Activated T-helper 1 cell treated with anti-CD3 and anti-CD28 coated beads, Interleukin-2, amount 50 U/mL, for 16 hours (primary cell): ENCODE data around the gene KRTAP9-8.
"Not testable (repeated sequence)": the region's sequence is repeated elsewhere in the genome, so short reads cannot be mapped to it uniquely, and the experiment has no call there.

Source experiments
- DNase-seq, 2 donors: peaks; one replicate each; pipeline ENCODE4 v3.0.0-alpha.2; 2020; ENCODE audit warnings: low read depth in 1 of 2, low spot score in 1 of 2

The KRTAP9-8 gene

DNA sequence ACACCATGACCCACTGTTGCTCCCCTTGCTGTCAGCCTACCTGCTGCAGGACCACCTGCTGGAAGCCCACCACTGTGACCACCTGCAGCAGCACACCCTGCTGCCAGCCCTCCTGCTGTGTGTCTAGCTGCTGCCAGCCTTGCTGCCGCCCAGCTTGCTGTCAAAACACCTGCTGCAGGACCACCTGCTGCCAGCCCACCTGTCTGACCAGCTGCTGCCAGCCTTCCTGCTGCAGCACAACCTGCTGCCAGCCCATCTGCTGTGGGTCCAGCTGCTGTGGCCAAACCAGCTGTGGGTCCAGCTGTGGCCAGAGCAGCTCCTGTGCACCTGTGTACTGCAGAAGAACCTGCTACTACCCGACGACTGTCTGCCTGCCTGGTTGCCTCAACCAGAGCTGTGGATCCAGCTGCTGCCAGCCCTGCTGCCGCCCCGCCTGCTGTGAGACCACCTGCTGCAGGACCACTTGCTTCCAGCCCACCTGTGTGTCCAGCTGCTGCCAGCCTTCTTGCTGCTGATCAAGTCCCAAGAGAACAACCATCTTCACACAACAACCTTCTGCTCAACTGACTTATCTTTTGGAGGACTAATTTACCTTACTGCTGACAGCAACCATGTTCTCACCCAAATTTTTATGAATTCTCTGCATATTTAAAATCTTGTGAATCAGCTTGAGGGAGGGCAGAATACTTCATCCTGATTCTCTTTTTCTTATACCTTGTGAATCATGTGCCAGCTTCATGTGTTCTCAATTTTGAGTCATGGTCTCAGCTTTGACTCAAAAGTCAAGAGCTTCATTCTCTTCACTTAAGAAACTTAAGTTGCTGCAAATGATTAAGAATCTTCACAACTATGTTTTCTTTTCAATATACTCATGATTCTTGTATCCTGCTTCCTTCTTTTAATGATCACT is 17.8 kb downstream of the KRTAP9-8 start, which contains the start of gene KRTAP9-9:
Gene KRTAP9-9, plus strand, starts transcription at position 4 of the 910 bp plus-strand sequence.
- DNase-seq, result not testable (repeated sequence)

- DNase-seq, result no peak
Measured at GRCh38 chr17:41256291-41256685, 18.5 kb downstream of the KRTAP9-8 start.

DNA sequence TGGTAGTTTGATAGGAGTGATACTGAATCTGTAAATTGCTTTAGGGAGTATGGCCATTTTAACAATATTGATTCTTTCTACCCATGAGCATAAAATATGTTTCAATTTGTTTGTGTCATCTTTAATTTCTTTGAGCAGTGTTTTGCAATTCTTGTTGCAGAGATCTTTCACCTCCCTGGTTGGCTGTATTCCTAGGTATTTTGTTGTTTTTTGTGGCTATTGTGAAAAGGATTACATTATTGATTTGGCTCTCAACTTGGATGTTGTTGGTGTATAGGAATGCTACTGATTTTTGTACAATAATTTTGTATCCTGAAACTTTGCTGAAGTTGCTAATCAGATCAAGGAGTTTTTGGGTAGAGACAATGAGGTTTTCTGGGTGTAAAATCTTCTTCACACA is 20.6 kb downstream of the KRTAP9-8 start:
- DNase-seq, result no peak

DNA sequence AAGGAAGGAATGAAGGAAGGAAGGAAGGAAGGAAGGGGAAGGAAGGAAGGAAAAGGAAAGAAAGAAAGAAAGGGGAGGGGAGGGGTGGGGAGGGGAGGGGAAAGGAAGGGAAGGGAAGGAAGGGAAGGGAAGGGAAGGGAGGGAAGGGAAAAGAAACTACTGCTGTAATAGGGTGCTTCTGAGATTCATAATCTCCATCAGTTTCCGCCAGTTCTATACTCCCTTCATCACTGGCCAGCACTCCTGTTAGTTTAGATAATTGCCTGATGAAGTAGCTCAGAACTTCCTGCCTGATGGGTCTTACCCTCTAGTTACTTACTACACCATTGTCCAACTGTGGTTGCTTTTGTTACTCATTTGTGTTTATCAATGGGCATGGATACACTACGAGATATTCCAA is 25.4 kb downstream of the KRTAP9-8 start:
- no peak for DNase-seq

GRCh38 chr17:41264599-41264998 is 26.8 kb downstream of the KRTAP9-8 start:
- DNase-seq, result no peak

DNA sequence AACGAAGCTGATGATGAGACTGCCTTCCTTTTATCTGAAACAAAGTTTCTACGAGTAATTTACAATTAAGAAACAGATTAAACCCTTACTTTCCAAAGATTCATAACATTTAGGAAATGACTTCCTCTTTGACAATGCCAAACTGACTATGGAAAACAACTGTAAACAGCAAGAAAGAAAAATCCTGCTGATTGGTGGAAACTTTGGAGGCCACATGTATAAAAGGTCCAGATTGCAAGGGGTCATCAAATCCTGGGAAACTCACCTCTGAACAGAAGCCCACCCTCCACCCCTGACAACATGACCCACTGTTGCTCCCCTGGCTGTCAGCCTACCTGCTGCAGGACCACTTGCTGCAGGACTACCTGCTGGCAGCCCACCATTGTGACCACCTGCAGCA is 27.3 kb downstream of the KRTAP9-8 start, which contains the start of gene KRTAP9-6:
Gene KRTAP9-6, plus strand, starts transcription at position 301 of the 400 bp plus-strand sequence. Its CDS starts 0 bp downstream, at position 301.
- DNase-seq, result no peak

GRCh38 chr17:41267711-41268110 is 29.9 kb downstream of the KRTAP9-8 start:
- DNase-seq, result no peak

- not testable (repeated sequence) for DNase-seq
Measured at GRCh38 chr17:41271323-41271722, 33.5 kb downstream of the KRTAP9-8 start.

DNA sequence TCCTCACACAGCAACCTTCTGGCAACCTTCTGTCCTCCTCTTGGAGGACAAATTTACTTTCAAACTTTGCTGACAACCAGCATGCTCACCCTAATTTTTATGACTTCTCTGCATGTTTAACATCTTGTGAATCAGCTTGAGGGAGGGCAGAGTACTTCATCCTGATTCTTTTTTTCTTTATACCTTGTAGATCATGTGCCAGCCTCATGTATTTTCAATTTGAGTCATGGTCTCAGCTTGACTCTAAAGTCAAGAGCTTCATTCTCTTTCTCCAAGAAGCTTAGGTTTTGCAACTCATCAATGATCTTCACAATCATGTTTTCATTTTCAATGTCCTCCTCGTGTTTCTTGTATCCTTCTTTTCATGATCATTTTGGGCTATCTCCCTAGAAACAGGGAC is 34.1 kb downstream of the KRTAP9-8 start:
- no peak for DNase-seq

DNA sequence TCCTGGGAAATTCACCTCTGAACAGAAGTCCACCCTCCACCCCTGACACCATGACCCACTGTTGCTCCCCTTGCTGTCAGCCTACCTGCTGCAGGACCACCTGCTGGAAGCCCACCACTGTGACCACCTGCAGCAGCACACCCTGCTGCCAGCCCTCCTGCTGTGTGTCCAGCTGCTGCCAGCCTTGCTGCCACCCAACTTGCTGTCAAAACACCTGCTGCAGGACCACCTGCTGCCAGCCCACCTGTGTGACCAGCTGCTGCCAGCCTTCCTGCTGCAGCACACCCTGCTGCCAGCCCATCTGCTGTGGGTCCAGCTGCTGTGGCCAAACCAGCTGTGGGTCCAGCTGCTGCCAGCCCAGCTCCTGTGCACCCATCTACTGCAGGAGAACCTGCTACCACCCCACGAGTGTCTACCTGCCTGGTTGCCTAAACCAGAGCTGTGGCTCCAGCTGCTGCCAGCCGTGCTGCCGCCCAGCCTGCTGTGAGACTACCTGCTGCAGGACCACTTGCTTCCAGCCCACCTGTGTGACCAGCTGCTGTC is 37.9 kb downstream of the KRTAP9-8 start, which contains the start of gene KRTAP9-7:
Gene KRTAP9-7, plus strand, starts transcription at position 51 of the 543 bp plus-strand sequence. Its CDS starts 0 bp downstream, at position 51.
- not testable (repeated sequence) for DNase-seq

DNA sequence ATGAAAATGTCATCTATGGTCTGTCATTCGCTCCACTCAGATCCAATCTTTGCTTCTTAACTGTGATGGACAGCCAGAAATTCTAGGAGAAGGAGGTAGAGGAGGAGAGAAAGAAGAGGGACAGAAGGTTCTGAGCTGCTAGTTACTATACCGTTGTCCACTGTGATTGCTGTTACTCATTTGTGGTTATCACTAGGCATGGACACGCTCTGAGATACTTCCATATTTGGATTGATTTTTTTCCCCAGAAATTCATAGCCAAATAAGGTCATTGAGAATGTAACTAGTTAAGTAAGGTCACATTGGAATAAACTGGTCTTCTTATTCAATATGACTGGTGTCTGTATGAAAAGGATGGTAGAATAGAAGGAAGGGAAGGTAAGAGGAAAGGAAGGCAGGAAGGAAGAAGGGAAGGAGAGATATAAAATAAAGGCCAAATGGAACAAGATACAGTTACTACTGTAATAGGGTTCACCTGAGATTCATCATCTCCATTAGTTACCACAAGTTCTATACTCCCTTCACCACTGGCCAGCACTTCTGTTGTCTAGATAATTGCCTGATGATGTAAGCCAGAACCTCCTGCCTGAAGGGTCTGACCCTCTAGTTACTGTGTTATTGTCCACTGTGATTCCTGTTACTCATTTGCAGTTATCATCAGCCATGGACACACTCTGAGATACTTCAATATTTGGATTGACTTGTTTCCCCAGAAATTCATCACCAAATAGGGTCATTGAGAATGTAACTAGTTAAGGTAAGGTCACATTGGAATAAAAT is 40.6 kb downstream of the KRTAP9-8 start:
- no peak for DNase-seq

DNA sequence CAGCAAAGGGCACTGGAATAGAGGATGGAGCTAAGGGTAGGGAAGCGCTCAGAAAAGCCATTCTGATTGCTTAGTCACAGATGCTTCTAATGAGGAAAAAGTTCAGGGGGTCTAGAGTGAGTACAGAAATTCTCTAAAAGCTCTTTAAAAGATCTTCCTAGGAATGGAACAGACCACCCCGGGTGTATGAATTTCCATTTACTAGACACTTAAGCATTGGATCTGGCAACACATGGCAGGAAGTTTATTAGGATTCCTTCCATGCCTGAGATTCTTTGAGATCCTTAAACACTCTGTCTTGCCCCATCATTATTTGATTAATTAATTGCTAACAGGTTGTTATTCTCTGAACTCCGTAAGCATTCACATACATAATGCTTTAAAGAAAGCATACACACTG is 46.2 kb downstream of the KRTAP9-8 start:
- no peak for DNase-seq

DNA sequence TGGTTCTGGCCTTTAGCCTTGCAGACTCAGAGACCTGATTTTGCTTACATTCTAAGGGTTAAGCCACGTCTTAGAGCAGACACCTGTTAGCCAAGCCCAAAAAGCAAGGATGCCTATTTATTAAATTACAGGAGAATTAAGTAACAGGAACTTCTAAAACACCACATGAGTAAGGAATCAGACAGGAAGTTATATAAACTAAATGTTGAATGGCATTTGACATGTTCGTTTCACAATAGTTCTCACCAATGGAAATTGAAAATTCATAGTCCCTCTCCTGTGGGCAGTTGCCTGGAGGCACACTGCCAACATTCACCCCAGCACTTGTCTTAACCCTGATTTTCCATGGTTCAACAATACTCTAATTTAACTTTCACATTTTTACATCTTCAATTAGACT is 46.7 kb downstream of the KRTAP9-8 start:
- DNase-seq, result no peak

DNA sequence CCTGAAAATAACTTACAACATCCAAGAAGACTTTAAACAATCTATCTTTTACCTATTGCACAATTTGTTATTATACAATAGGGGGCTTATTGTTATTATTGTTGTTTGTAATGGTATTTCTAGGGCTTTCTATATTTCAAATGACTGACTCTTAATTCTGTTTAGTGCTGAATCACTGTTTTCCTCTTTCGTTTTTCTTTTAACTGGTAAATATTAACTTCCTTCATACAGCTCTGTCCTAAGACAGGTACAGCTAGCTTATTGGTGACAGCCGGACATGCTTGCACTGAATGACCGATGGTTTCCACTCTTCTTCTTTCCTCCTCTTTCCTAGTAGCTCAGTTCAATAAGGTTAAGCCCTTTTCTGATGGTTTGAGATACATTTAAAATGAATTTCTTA is 49.3 kb downstream of the KRTAP9-8 start:
- no peak for DNase-seq
